ENCODE data around the gene KRT33B. TPM values are rescaled to one million over a fixed set of nuclear protein-coding genes. Genes with fewer than 3 reads are reported as not detected.

Gene KRT33B
- total and polyA plus RNA-seq, 12 donors, result not detected

- no peaks in the 10 kb centered on the region for H3K36me3 ChIP-seq (replicated peaks in 1 of 2)
- no peaks in the 10 kb centered on the region for H3K27me3 ChIP-seq
- DNase-seq, result peak in 6 of 7 donors; percentile 43 to 65 (median 52)
- intact Hi-C loops (cut with DNase I), result no loop called here
- H3K4me3 ChIP-seq, result no peak overlapping the region
- no peaks in the 10 kb centered on the region for H3K4me1 ChIP-seq (replicated peaks in 1 of 2)
- H3K9me3 ChIP-seq (replicated peaks in 1 of 3), result no peaks in the 10 kb centered on the region
- WGBS, 4 donors, result 53 to 64% (median 60%) methylated on average over 7 of the region's 7 CpGs
- TF ChIP-seq CTCF (IDR thresholded peaks at IDR 0.05), result no peak
- TF ChIP-seq POLR2A (IDR thresholded peaks at IDR 0.05), result no peak
- H3K27ac ChIP-seq, result no peak overlapping the region
Observed at GRCh38 chr17:41404024-41404671, 34.5 kb upstream of the KRT33B start.

GRCh38 chr17:41403404-41404023 lies 33.9 kb upstream of the KRT33B start:
- intact Hi-C loops (cut with DNase I), result no loop called here
- Histone ChIP-seq H3K27ac (no peak overlapping the region), H3K27me3 (no peaks in the 10 kb centered on the region), H3K4me1 (replicated peaks in 1 of 2) (no peaks in the 10 kb centered on the region), H3K4me3 (no peak overlapping the region), H3K36me3 (replicated peaks in 1 of 2) (no peaks in the 10 kb centered on the region), H3K9me3 (replicated peaks in 1 of 3) (no peaks in the 10 kb centered on the region)
- 66 to 75% (median 72%) methylated on average over 4 of the region's 4 CpGs for WGBS, 4 donors
- TF ChIP-seq CTCF (IDR thresholded peaks at IDR 0.05) (no peak), POLR2A (IDR thresholded peaks at IDR 0.05) (no peak)
- no peak for DNase-seq

- no peak for DNase-seq
- intact Hi-C loops (cut with DNase I), result no loop called here
- no peak overlapping the region for H3K4me3 ChIP-seq
- no peaks in the 10 kb centered on the region for H3K36me3 ChIP-seq (replicated peaks in 1 of 2)
- H3K27ac ChIP-seq, result no peak overlapping the region
- H3K27me3 ChIP-seq, result no peaks in the 10 kb centered on the region
- H3K9me3 ChIP-seq (replicated peaks in 1 of 3), result no peaks in the 10 kb centered on the region
- no peak for TF ChIP-seq POLR2A (IDR thresholded peaks at IDR 0.05)
- no peak for TF ChIP-seq CTCF (IDR thresholded peaks at IDR 0.05)
- 87 to 92% (median 89%) methylated on average over 5 of the region's 5 CpGs for WGBS, 4 donors
- H3K4me1 ChIP-seq (replicated peaks in 1 of 2), result no peaks in the 10 kb centered on the region
Observed at GRCh38 chr17:41402161-41402560, 32.5 kb upstream of the KRT33B start.

GRCh38 chr17:41396996-41397660 lies 27.5 kb upstream of the KRT33B start, which contains the start of gene KRT31:
Gene KRT31 (minus strand): TSS chr17:41397608. CDS start chr17:41397539, 69 bp downstream.
- Histone ChIP-seq H3K36me3 (replicated peaks in 1 of 2) (no peaks in the 10 kb centered on the region), H3K4me1 (replicated peaks in 1 of 2) (no peaks in the 10 kb centered on the region), H3K9me3 (replicated peaks in 1 of 3) (no peaks in the 10 kb centered on the region), H3K4me3 (no peak within 1 kb of the TSS), H3K27me3 (no peaks in the 10 kb centered on the region), H3K27ac (no peak within 1 kb of the TSS)
- TF ChIP-seq POLR2A (IDR thresholded peaks at IDR 0.05), result no peak
- TF ChIP-seq CTCF (IDR thresholded peaks at IDR 0.05), result no peak
- WGBS, 4 donors, result 90 to 95% (median 94%) methylated on average over 9 to 16 of the region's 16 CpGs
- intact Hi-C loops (cut with DNase I), result no loop called here
- no peak for DNase-seq

All from adrenal gland (tissue), 12 donors.